Stomach (tissue), 4 donors: Measurements from ENCODE around the gene MRPS21.

Experiments
- CTCF ChIP-seq, 7 experiments: fragments of 450-650 bp in 4 of 7; fragments of 200-600 bp in 3 of 7; sonication (generic) in 3 of 7; IDR thresholded peaks; one replicate each; pipeline ENCODE4 v1.5.1; 2016 to 2019; ENCODE audit warnings: antibody characterized with exemption in 7 of 7, control low read depth in 2 of 7, mild to moderate bottlenecking in 1 of 7
- POLR2A ChIP-seq, 4 donors: fragments of 450-650 bp; IDR thresholded peaks; one replicate each; pipeline ENCODE4 v1.6.1; 2016; ENCODE audit warnings: antibody characterized with exemption in 4 of 4, control low read depth in 2 of 4, mild to moderate bottlenecking in 1 of 4, moderate library complexity in 1 of 4
- POLR2AphosphoS5 ChIP-seq, 3 donors: sonication (generic); formaldehyde crosslinking; IDR thresholded peaks; one replicate each; pipeline ENCODE4 v1.6.1; 2016; ENCODE audit warnings: antibody characterized with exemption in 3 of 3

- TF ChIP-seq CTCF (IDR thresholded peaks at IDR 0.05), result no peak
- TF ChIP-seq POLR2A (IDR thresholded peaks at IDR 0.05), result no peak
- TF ChIP-seq POLR2AphosphoS5 (IDR thresholded peaks at IDR 0.05), result no peak
These were observed 16.3 kb downstream of the MRPS21 start for GRCh38 chr1:150309758-150310508.
